ENCODE data around the gene KCMF1. TPM values are rescaled to one million over a fixed set of nuclear protein-coding genes. Genes with fewer than 3 reads are reported as not detected.

KCMF1 gene
- total RNA-seq, 1 experiment from 2014 or later, result 73.6 TPM

- no peaks in the 10 kb centered on the region for H3K27me3 ChIP-seq (ENCODE audit: low read length)
- ATAC-seq (no peak), DNase-seq (no peak)
- H3K79me2 ChIP-seq (ENCODE audit: low read length), result no peaks in the 10 kb centered on the region
- H3K4me2 ChIP-seq (ENCODE audit: low read length), result no peak overlapping the region
- H3K9me3 ChIP-seq (ENCODE audit: low read length), result no peaks in the 10 kb centered on the region
- BruUV-seq (replicated peaks), result no TSS peak
- H3K36me3 ChIP-seq (ENCODE audit: low read depth, low read length), result no peaks in the 10 kb centered on the region
- H4K20me1 ChIP-seq (ENCODE audit: low read length), result no peaks in the 10 kb centered on the region
- no peak overlapping the region for H3K9ac ChIP-seq (ENCODE audit: low read length)
- no peaks in the 10 kb centered on the region for H3K9me2 ChIP-seq (replicated peaks; ENCODE audit: low read length)
- intact Hi-C loops (cut with micrococcal nuclease), result no loop called here
- ChIA-PET POLR2A (ENCODE audit: unreplicated experiment) (no interaction called here), CTCF (no interaction called here)
- no peak overlapping the region for H3K4me3 ChIP-seq (ENCODE audit: low read length)
- no peak for TF ChIP-seq EZH2 (IDR thresholded peaks at IDR 0.05; ENCODE audit: low read length, unreplicated experiment)
- no peak for TF ChIP-seq EZH2phosphoT487 (IDR thresholded peaks at IDR 0.05; ENCODE audit: borderline replicate concordance, low read length)
- no peak for TF ChIP-seq CTCF (conservative IDR thresholded peaks at IDR 0.05; ENCODE audit: low read depth, low read length)
- H2AFZ ChIP-seq (ENCODE audit: low read length), result no peak overlapping the region
- H3K27ac ChIP-seq (ENCODE audit: low read length), result no peak overlapping the region
- peaks cover 22% of the 10 kb centered on the region for H3K4me1 ChIP-seq (ENCODE audit: insufficient read depth, low read length)
- H3F3A ChIP-seq (ENCODE audit: low read length, unreplicated experiment), result peaks cover 4% of the 10 kb centered on the region
Observed at GRCh38 chr2:84940831-84941412, 30.0 kb upstream of the KCMF1 start.

- Histone ChIP-seq H3F3A (ENCODE audit: low read length, unreplicated experiment) (peaks cover 4% of the 10 kb centered on the region), H3K9me3 (ENCODE audit: low read length) (no peaks in the 10 kb centered on the region), H3K27ac (ENCODE audit: low read length) (no peak overlapping the region), H3K4me3 (ENCODE audit: low read length) (no peak overlapping the region), H3K36me3 (ENCODE audit: low read depth, low read length) (no peaks in the 10 kb centered on the region), H3K27me3 (ENCODE audit: low read length) (no peaks in the 10 kb centered on the region), H3K9ac (ENCODE audit: low read length) (no peak overlapping the region), H2AFZ (ENCODE audit: low read length) (no peak overlapping the region), H3K4me2 (ENCODE audit: low read length) (no peak overlapping the region), H3K79me2 (ENCODE audit: low read length) (peaks cover 4% of the 10 kb centered on the region), H3K9me2 (replicated peaks; ENCODE audit: low read length) (no peaks in the 10 kb centered on the region), H4K20me1 (ENCODE audit: low read length) (no peaks in the 10 kb centered on the region), H3K4me1 (ENCODE audit: insufficient read depth, low read length) (peaks cover 32% of the 10 kb centered on the region)
- ChIA-PET POLR2A (ENCODE audit: unreplicated experiment) (interaction anchor here (0.9 kb wide), 1 partner anchor 16 kb away, joined by 3 read pairs; no protein-coding TSS in a partner anchor), CTCF (no interaction called here)
- DNase-seq, result no peak
- ATAC-seq, result no peak
- intact Hi-C loops (cut with micrococcal nuclease), result no loop called here
- no peak for TF ChIP-seq EZH2phosphoT487 (IDR thresholded peaks at IDR 0.05; ENCODE audit: borderline replicate concordance, low read length)
- TF ChIP-seq EZH2 (IDR thresholded peaks at IDR 0.05; ENCODE audit: low read length, unreplicated experiment), result no peak
- TF ChIP-seq CTCF (conservative IDR thresholded peaks at IDR 0.05; ENCODE audit: low read depth, low read length), result no peak
- no TSS peak for BruUV-seq (replicated peaks)
Observed at GRCh38 chr2:84942166-84942565, 28.8 kb upstream of the KCMF1 start.

GRCh38 chr2:84942964-84943421 is 28.0 kb upstream of the KCMF1 start:
- Histone ChIP-seq H4K20me1 (ENCODE audit: low read length) (no peaks in the 10 kb centered on the region), H3K9me2 (replicated peaks; ENCODE audit: low read length) (no peaks in the 10 kb centered on the region), H3K9ac (ENCODE audit: low read length) (no peak overlapping the region), H3K36me3 (ENCODE audit: low read depth, low read length) (no peaks in the 10 kb centered on the region), H3K27me3 (ENCODE audit: low read length) (no peaks in the 10 kb centered on the region), H3K27ac (ENCODE audit: low read length) (no peak overlapping the region), H3K79me2 (ENCODE audit: low read length) (peaks cover 7% of the 10 kb centered on the region), H3K9me3 (ENCODE audit: low read length) (no peaks in the 10 kb centered on the region), H3K4me3 (ENCODE audit: low read length) (no peak overlapping the region), H3K4me1 (ENCODE audit: insufficient read depth, low read length) (peaks cover 35% of the 10 kb centered on the region), H3F3A (ENCODE audit: low read length, unreplicated experiment) (peaks cover 4% of the 10 kb centered on the region), H2AFZ (ENCODE audit: low read length) (no peak overlapping the region), H3K4me2 (ENCODE audit: low read length) (no peak overlapping the region)
- no TSS peak for BruUV-seq (replicated peaks)
- CTCF ChIA-PET, result no interaction called here
- ATAC-seq (no peak), DNase-seq (peak; percentile 23)
- TF ChIP-seq EZH2 (IDR thresholded peaks at IDR 0.05; ENCODE audit: low read length, unreplicated experiment), result no peak
- TF ChIP-seq EZH2phosphoT487 (IDR thresholded peaks at IDR 0.05; ENCODE audit: borderline replicate concordance, low read length), result no peak
- no peak for TF ChIP-seq CTCF (conservative IDR thresholded peaks at IDR 0.05; ENCODE audit: low read depth, low read length)
- intact Hi-C loops (cut with micrococcal nuclease), result no loop called here
- POLR2A ChIA-PET (ENCODE audit: unreplicated experiment), result interaction anchor here (0.9 kb wide), 1 partner anchor 15 kb away, joined by 3 read pairs; no protein-coding TSS in a partner anchor

Measured in PC-3 (cell line).